ENCODE data around the gene ARF1. TPM values are rescaled to one million over a fixed set of nuclear protein-coding genes. Genes with fewer than 3 reads are reported as not detected.
A peak's percentile ranks its signal among the peaks of the same experiment; 100 is the strongest.

Gene ARF1
- total RNA-seq, 4 donors from 2014 or later: 284 to 385 (median 362) TPM

- peak overlapping the region; percentile 41 for H3K4me3 ChIP-seq
- peaks cover 71% of the 10 kb centered on the region for H3K27me3 ChIP-seq
- H3K9me3 ChIP-seq: no peaks in the 10 kb centered on the region
- 2% methylated on average over 10 of the region's 33 CpGs for WGBS
- TF ChIP-seq POLR2AphosphoS5 (IDR thresholded peaks at IDR 0.05) (no peak), EP300 (IDR thresholded peaks at IDR 0.05) (no peak), POLR2A (IDR thresholded peaks at IDR 0.05) (no peak)
- TF ChIP-seq, protein P1, sequence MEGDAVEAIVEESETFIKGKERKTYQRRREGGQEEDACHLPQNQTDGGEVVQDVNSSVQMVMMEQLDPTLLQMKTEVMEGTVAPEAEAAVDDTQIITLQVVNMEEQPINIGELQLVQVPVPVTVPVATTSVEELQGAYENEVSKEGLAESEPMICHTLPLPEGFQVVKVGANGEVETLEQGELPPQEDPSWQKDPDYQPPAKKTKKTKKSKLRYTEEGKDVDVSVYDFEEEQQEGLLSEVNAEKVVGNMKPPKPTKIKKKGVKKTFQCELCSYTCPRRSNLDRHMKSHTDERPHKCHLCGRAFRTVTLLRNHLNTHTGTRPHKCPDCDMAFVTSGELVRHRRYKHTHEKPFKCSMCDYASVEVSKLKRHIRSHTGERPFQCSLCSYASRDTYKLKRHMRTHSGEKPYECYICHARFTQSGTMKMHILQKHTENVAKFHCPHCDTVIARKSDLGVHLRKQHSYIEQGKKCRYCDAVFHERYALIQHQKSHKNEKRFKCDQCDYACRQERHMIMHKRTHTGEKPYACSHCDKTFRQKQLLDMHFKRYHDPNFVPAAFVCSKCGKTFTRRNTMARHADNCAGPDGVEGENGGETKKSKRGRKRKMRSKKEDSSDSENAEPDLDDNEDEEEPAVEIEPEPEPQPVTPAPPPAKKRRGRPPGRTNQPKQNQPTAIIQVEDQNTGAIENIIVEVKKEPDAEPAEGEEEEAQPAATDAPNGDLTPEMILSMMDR (IDR thresholded peaks at IDR 0.05): no peak
- H3K4me1 ChIP-seq: peaks cover 20% of the 10 kb centered on the region
- DNase-seq (ENCODE audit: low spot score in 2 of 2): peak; percentile 90 to 91
- H3K27ac ChIP-seq: no peak overlapping the region
- H3K36me3 ChIP-seq: no peaks in the 10 kb centered on the region
These were observed 22.7 kb upstream of the ARF1 start for GRCh38 chr1:228059634-228060457.

GRCh38 chr1:228060458-228061190 lies 21.9 kb upstream of the ARF1 start:
- peaks cover 20% of the 10 kb centered on the region for H3K4me1 ChIP-seq
- H3K4me3 ChIP-seq: peak overlapping the region; percentile 41
- TF ChIP-seq POLR2A (IDR thresholded peaks at IDR 0.05) (no peak), POLR2AphosphoS5 (IDR thresholded peaks at IDR 0.05) (no peak), EP300 (IDR thresholded peaks at IDR 0.05) (no peak)
- TF ChIP-seq, protein P1 (IDR thresholded peaks at IDR 0.05): no peak
- no peaks in the 10 kb centered on the region for H3K36me3 ChIP-seq
- no peaks in the 10 kb centered on the region for H3K9me3 ChIP-seq
- 15% methylated on average over 25 of the region's 34 CpGs for WGBS
- H3K27ac ChIP-seq: no peak overlapping the region
- peaks cover 77% of the 10 kb centered on the region for H3K27me3 ChIP-seq
- DNase-seq (ENCODE audit: low spot score in 2 of 2): peak; percentile 64 to 75

GRCh38 chr1:228061411-228062084 lies 21.0 kb upstream of the ARF1 start:
- Histone ChIP-seq H3K4me1 (peaks cover 20% of the 10 kb centered on the region), H3K27me3 (peaks cover 86% of the 10 kb centered on the region), H3K36me3 (no peaks in the 10 kb centered on the region), H3K27ac (no peak overlapping the region), H3K9me3 (no peaks in the 10 kb centered on the region), H3K4me3 (no peak overlapping the region)
- TF ChIP-seq, protein P1 (IDR thresholded peaks at IDR 0.05): no peak
- TF ChIP-seq POLR2A (IDR thresholded peaks at IDR 0.05) (no peak), POLR2AphosphoS5 (IDR thresholded peaks at IDR 0.05) (no peak), EP300 (IDR thresholded peaks at IDR 0.05) (no peak)
- DNase-seq (ENCODE audit: low spot score in 2 of 2): peak; percentile 59 to 70
- WGBS: 74% methylated on average over 6 of the region's 10 CpGs

GRCh38 chr1:228062085-228062791 lies 20.3 kb upstream of the ARF1 start:
- Histone ChIP-seq H3K27me3 (peaks cover 92% of the 10 kb centered on the region), H3K27ac (no peak overlapping the region), H3K4me1 (peaks cover 20% of the 10 kb centered on the region), H3K4me3 (no peak overlapping the region), H3K9me3 (no peaks in the 10 kb centered on the region), H3K36me3 (no peaks in the 10 kb centered on the region)
- WGBS: 100% methylated on average over 2 of the region's 9 CpGs
- no peak for TF ChIP-seq POLR2AphosphoS5 (IDR thresholded peaks at IDR 0.05)
- peak; percentile 50 to 74 for DNase-seq (ENCODE audit: low spot score in 2 of 2)

- Histone ChIP-seq H3K4me1 (peaks cover 20% of the 10 kb centered on the region), H3K27ac (no peak overlapping the region), H3K4me3 (no peak overlapping the region), H3K36me3 (no peaks in the 10 kb centered on the region), H3K9me3 (no peaks in the 10 kb centered on the region), H3K27me3 (peaks cover 98% of the 10 kb centered on the region)
- peak; percentile 55 to 67 for DNase-seq (ENCODE audit: low spot score in 2 of 2)
- WGBS: 52% methylated on average over 3 of the region's 4 CpGs
- TF ChIP-seq POLR2AphosphoS5 (IDR thresholded peaks at IDR 0.05): no peak
- TF ChIP-seq, protein P1 (IDR thresholded peaks at IDR 0.05): no peak
These were observed 19.7 kb upstream of the ARF1 start for GRCh38 chr1:228062812-228063211.

Measured in suprapubic skin (tissue), 4 donors.